HG02588 (cell line): ENCODE results near the gene SLC47A2.
"Not testable (repeated sequence)": the region's sequence is repeated elsewhere in the genome, so short reads cannot be mapped to it uniquely, and the experiment has no call there.

Source experiments
- ATAC-seq: cut with Tn5 transposase; IDR thresholded peaks from one replicate; pipeline ENCODE4 v1.9.1; 2021; ENCODE audit warnings: mild to moderate bottlenecking, moderate library complexity; ENCODE audit not compliant: unreplicated experiment

Gene SLC47A2

GRCh38 chr17:19671433-19671832 is 45.0 kb downstream of the SLC47A2 start:
- ATAC-seq = no peak

- no peak for ATAC-seq
Observed at GRCh38 chr17:19670908-19671307, 45.5 kb downstream of the SLC47A2 start.

GRCh38 chr17:19669680-19670079 is 46.7 kb downstream of the SLC47A2 start:
- not testable (repeated sequence) for ATAC-seq

GRCh38 chr17:19664821-19665181 is 51.6 kb downstream of the SLC47A2 start:
- ATAC-seq = no peak

GRCh38 chr17:19664136-19664820 is 52.1 kb downstream of the SLC47A2 start:
- ATAC-seq = no peak

- ATAC-seq = no peak
Observed at GRCh38 chr17:19663097-19663496, 53.3 kb downstream of the SLC47A2 start.

- no peak for ATAC-seq
Observed at GRCh38 chr17:19661121-19661520, 55.3 kb downstream of the SLC47A2 start.

GRCh38 chr17:19660219-19660870 is 56.0 kb downstream of the SLC47A2 start:
- ATAC-seq = no peak

- no peak for ATAC-seq
Observed at GRCh38 chr17:19659366-19660177, 56.8 kb downstream of the SLC47A2 start.

GRCh38 chr17:19656851-19657581 is 59.4 kb downstream of the SLC47A2 start:
- ATAC-seq = no peak

- ATAC-seq = no peak
Observed at GRCh38 chr17:19656336-19656735, 60.0 kb downstream of the SLC47A2 start.

- no peak for ATAC-seq
Observed at GRCh38 chr17:19654896-19655295, 61.5 kb downstream of the SLC47A2 start.

GRCh38 chr17:19654342-19654886 is 62.0 kb downstream of the SLC47A2 start:
- ATAC-seq = no peak

- no peak for ATAC-seq
Observed at GRCh38 chr17:19652595-19652994, 63.8 kb downstream of the SLC47A2 start.

- ATAC-seq = no peak
Observed at GRCh38 chr17:19651451-19652238, 64.7 kb downstream of the SLC47A2 start.

- ATAC-seq = no peak
Observed at GRCh38 chr17:19650826-19651225, 65.6 kb downstream of the SLC47A2 start.

GRCh38 chr17:19649274-19649541 is 67.2 kb downstream of the SLC47A2 start:
- ATAC-seq = no peak

GRCh38 chr17:19648475-19649273 is 67.7 kb downstream of the SLC47A2 start, which contains the start of gene ALDH3A2:
Gene ALDH3A2 (plus strand): TSS chr17:19648751. CDS start chr17:19648972, 221 bp downstream.
- ATAC-seq = peak; percentile 94

- ATAC-seq = peak; percentile 8
Observed at GRCh38 chr17:19647697-19648474, 68.5 kb downstream of the SLC47A2 start.
